ENCODE measurements around the gene PARG. TPM values are rescaled to one million over a fixed set of nuclear protein-coding genes. Genes with fewer than 3 reads are reported as not detected.

The PARG gene
- total RNA-seq, 1 experiment from 2014 or later = 57.1 TPM

DNA sequence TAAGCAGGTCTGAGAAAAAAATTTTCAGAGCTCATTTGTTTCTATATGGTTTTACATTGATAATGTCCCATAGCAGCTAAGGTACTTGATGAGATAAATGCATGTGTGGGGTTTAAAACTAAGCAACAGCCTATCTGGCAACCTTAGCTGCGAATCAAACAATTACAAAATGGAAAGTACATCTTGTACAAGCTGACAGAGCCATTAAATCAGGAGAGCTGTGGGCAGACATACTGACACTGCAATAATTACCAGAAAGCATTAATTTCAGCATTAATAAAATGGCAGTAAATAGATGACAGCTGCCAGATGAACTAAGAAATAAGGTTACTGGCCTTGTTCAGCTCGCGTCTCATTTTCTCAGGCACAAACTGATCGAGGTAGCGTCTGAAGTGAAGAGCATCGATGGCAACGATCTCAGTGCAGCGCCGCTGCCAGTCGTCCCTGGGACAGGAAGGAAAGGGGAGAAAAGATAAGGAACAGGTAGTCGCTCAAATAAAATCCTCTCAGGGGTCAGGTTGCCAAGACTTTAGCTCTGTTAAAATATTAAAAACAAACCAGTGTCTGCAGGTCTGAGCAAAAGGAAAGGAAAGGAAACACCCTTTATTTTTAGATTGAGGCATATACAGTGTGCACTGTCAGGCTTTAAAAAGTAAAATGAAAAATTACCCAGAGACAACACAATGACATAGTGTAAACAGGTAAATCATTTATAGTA lies 100.1 kb downstream of the PARG start:
- CTCF ChIA-PET = interaction anchor here (0.5 to 1.5 kb wide), 2 partner anchors 249 to 748 kb away, joined by 4 to 5 read pairs; no protein-coding TSS in a partner anchor
- peak overlapping the region; percentile 66 for H3K27ac Mint-ChIP-seq
- ATAC-seq (no peak), DNase-seq (ENCODE audit: low spot score) (no peak)
- H3K4me1 Mint-ChIP-seq = peaks cover 11% of the 10 kb centered on the region
- POLR2A ChIA-PET = no interaction called here
- H3K4me3 Mint-ChIP-seq = no peak overlapping the region
- no peaks in the 10 kb centered on the region for H3K27me3 Mint-ChIP-seq (ENCODE audit: low read depth)
- no peaks in the 10 kb centered on the region for H3K9me3 Mint-ChIP-seq
- H3K36me3 Mint-ChIP-seq = peaks cover 47% of the 10 kb centered on the region
- no peak for TF ChIP-seq NR1H2 (CRISPR knock-in tag; IDR thresholded peaks at IDR 0.05)
- TF ChIP-seq ZNF263 (CRISPR knock-in tag; IDR thresholded peaks at IDR 0.05; ENCODE audit: low read depth) = no peak
- TF ChIP-seq, protein P1, sequence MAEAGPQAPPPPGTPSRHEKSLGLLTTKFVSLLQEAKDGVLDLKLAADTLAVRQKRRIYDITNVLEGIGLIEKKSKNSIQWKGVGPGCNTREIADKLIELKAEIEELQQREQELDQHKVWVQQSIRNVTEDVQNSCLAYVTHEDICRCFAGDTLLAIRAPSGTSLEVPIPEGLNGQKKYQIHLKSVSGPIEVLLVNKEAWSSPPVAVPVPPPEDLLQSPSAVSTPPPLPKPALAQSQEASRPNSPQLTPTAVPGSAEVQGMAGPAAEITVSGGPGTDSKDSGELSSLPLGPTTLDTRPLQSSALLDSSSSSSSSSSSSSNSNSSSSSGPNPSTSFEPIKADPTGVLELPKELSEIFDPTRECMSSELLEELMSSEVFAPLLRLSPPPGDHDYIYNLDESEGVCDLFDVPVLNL (CRISPR knock-in tag; IDR thresholded peaks at IDR 0.05; ENCODE audit: borderline replicate concordance, low read depth) = no peak
- no peak for TF ChIP-seq GRHL2 (CRISPR knock-in tag; IDR thresholded peaks at IDR 0.05; ENCODE audit: insufficient replicate concordance, severe bottlenecking)
- no peak for TF ChIP-seq SOX15 (CRISPR knock-in tag; IDR thresholded peaks at IDR 0.05)
- TF ChIP-seq SP1 (CRISPR knock-in tag; conservative IDR thresholded peaks at IDR 0.05) = no peak
- TF ChIP-seq ZNF416 (CRISPR knock-in tag; IDR thresholded peaks at IDR 0.05) = no peak
- TF ChIP-seq, protein P2, sequence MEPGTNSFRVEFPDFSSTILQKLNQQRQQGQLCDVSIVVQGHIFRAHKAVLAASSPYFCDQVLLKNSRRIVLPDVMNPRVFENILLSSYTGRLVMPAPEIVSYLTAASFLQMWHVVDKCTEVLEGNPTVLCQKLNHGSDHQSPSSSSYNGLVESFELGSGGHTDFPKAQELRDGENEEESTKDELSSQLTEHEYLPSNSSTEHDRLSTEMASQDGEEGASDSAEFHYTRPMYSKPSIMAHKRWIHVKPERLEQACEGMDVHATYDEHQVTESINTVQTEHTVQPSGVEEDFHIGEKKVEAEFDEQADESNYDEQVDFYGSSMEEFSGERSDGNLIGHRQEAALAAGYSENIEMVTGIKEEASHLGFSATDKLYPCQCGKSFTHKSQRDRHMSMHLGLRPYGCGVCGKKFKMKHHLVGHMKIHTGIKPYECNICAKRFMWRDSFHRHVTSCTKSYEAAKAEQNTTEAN (CRISPR knock-in tag; IDR thresholded peaks at IDR 0.05) = no peak
- TF ChIP-seq, protein P3, sequence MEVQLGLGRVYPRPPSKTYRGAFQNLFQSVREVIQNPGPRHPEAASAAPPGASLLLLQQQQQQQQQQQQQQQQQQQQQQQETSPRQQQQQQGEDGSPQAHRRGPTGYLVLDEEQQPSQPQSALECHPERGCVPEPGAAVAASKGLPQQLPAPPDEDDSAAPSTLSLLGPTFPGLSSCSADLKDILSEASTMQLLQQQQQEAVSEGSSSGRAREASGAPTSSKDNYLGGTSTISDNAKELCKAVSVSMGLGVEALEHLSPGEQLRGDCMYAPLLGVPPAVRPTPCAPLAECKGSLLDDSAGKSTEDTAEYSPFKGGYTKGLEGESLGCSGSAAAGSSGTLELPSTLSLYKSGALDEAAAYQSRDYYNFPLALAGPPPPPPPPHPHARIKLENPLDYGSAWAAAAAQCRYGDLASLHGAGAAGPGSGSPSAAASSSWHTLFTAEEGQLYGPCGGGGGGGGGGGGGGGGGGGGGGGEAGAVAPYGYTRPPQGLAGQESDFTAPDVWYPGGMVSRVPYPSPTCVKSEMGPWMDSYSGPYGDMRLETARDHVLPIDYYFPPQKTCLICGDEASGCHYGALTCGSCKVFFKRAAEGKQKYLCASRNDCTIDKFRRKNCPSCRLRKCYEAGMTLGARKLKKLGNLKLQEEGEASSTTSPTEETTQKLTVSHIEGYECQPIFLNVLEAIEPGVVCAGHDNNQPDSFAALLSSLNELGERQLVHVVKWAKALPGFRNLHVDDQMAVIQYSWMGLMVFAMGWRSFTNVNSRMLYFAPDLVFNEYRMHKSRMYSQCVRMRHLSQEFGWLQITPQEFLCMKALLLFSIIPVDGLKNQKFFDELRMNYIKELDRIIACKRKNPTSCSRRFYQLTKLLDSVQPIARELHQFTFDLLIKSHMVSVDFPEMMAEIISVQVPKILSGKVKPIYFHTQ (CRISPR knock-in tag; IDR thresholded peaks at IDR 0.05) = no peak
- TF ChIP-seq, protein P4, sequence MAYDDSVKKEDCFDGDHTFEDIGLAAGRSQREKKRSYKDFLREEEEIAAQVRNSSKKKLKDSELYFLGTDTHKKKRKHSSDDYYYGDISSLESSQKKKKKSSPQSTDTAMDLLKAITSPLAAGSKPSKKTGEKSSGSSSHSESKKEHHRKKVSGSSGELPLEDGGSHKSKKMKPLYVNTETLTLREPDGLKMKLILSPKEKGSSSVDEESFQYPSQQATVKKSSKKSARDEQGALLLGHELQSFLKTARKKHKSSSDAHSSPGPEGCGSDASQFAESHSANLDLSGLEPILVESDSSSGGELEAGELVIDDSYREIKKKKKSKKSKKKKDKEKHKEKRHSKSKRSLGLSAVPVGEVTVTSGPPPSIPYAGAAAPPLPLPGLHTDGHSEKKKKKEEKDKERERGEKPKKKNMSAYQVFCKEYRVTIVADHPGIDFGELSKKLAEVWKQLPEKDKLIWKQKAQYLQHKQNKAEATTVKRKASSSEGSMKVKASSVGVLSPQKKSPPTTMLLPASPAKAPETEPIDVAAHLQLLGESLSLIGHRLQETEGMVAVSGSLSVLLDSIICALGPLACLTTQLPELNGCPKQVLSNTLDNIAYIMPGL (CRISPR knock-in tag; IDR thresholded peaks at IDR 0.05) = no peak
- no peak for TF ChIP-seq NFE2L1 (CRISPR knock-in tag; IDR thresholded peaks at IDR 0.05)
- TF ChIP-seq JUN (CRISPR knock-in tag; IDR thresholded peaks at IDR 0.05) = no peak
- TF ChIP-seq, protein P5, sequence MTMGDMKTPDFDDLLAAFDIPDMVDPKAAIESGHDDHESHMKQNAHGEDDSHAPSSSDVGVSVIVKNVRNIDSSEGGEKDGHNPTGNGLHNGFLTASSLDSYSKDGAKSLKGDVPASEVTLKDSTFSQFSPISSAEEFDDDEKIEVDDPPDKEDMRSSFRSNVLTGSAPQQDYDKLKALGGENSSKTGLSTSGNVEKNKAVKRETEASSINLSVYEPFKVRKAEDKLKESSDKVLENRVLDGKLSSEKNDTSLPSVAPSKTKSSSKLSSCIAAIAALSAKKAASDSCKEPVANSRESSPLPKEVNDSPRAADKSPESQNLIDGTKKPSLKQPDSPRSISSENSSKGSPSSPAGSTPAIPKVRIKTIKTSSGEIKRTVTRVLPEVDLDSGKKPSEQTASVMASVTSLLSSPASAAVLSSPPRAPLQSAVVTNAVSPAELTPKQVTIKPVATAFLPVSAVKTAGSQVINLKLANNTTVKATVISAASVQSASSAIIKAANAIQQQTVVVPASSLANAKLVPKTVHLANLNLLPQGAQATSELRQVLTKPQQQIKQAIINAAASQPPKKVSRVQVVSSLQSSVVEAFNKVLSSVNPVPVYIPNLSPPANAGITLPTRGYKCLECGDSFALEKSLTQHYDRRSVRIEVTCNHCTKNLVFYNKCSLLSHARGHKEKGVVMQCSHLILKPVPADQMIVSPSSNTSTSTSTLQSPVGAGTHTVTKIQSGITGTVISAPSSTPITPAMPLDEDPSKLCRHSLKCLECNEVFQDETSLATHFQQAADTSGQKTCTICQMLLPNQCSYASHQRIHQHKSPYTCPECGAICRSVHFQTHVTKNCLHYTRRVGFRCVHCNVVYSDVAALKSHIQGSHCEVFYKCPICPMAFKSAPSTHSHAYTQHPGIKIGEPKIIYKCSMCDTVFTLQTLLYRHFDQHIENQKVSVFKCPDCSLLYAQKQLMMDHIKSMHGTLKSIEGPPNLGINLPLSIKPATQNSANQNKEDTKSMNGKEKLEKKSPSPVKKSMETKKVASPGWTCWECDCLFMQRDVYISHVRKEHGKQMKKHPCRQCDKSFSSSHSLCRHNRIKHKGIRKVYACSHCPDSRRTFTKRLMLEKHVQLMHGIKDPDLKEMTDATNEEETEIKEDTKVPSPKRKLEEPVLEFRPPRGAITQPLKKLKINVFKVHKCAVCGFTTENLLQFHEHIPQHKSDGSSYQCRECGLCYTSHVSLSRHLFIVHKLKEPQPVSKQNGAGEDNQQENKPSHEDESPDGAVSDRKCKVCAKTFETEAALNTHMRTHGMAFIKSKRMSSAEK (CRISPR knock-in tag; IDR thresholded peaks at IDR 0.05; ENCODE audit: borderline replicate concordance) = no peak
- no peak for TF ChIP-seq HMGA2 (CRISPR knock-in tag; IDR thresholded peaks at IDR 0.05)
- TF ChIP-seq, protein P6, sequence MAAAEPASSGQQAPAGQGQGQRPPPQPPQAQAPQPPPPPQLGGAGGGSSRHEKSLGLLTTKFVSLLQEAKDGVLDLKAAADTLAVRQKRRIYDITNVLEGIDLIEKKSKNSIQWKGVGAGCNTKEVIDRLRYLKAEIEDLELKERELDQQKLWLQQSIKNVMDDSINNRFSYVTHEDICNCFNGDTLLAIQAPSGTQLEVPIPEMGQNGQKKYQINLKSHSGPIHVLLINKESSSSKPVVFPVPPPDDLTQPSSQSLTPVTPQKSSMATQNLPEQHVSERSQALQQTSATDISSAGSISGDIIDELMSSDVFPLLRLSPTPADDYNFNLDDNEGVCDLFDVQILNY (CRISPR knock-in tag; IDR thresholded peaks at IDR 0.05) = no peak
- no peak for TF ChIP-seq ESRRA (CRISPR knock-in tag; IDR thresholded peaks at IDR 0.05; ENCODE audit: borderline replicate concordance)
- TF ChIP-seq, protein P7, sequence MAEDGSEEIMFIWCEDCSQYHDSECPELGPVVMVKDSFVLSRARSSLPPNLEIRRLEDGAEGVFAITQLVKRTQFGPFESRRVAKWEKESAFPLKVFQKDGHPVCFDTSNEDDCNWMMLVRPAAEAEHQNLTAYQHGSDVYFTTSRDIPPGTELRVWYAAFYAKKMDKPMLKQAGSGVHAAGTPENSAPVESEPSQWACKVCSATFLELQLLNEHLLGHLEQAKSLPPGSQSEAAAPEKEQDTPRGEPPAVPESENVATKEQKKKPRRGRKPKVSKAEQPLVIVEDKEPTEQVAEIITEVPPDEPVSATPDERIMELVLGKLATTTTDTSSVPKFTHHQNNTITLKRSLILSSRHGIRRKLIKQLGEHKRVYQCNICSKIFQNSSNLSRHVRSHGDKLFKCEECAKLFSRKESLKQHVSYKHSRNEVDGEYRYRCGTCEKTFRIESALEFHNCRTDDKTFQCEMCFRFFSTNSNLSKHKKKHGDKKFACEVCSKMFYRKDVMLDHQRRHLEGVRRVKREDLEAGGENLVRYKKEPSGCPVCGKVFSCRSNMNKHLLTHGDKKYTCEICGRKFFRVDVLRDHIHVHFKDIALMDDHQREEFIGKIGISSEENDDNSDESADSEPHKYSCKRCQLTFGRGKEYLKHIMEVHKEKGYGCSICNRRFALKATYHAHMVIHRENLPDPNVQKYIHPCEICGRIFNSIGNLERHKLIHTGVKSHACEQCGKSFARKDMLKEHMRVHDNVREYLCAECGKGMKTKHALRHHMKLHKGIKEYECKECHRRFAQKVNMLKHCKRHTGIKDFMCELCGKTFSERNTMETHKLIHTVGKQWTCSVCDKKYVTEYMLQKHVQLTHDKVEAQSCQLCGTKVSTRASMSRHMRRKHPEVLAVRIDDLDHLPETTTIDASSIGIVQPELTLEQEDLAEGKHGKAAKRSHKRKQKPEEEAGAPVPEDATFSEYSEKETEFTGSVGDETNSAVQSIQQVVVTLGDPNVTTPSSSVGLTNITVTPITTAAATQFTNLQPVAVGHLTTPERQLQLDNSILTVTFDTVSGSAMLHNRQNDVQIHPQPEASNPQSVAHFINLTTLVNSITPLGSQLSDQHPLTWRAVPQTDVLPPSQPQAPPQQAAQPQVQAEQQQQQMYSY (CRISPR knock-in tag; IDR thresholded peaks at IDR 0.05) = no peak
- no peak for TF ChIP-seq TCF7 (CRISPR knock-in tag; IDR thresholded peaks at IDR 0.05; ENCODE audit: low read depth)
- TF ChIP-seq, protein P8, sequence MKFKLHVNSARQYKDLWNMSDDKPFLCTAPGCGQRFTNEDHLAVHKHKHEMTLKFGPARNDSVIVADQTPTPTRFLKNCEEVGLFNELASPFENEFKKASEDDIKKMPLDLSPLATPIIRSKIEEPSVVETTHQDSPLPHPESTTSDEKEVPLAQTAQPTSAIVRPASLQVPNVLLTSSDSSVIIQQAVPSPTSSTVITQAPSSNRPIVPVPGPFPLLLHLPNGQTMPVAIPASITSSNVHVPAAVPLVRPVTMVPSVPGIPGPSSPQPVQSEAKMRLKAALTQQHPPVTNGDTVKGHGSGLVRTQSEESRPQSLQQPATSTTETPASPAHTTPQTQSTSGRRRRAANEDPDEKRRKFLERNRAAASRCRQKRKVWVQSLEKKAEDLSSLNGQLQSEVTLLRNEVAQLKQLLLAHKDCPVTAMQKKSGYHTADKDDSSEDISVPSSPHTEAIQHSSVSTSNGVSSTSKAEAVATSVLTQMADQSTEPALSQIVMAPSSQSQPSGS (CRISPR knock-in tag; IDR thresholded peaks at IDR 0.05; ENCODE audit: borderline replicate concordance, low read depth) = no peak
